HG03378 (cell line): Measurements from ENCODE around the gene ZDHHC21.

Experiments
- ATAC-seq: cut with Tn5 transposase; IDR thresholded peaks from one replicate; pipeline ENCODE4 v1.9.1; 2021; ENCODE audit warnings: mild to moderate bottlenecking, moderate library complexity; ENCODE audit not compliant: unreplicated experiment

The ZDHHC21 gene

DNA sequence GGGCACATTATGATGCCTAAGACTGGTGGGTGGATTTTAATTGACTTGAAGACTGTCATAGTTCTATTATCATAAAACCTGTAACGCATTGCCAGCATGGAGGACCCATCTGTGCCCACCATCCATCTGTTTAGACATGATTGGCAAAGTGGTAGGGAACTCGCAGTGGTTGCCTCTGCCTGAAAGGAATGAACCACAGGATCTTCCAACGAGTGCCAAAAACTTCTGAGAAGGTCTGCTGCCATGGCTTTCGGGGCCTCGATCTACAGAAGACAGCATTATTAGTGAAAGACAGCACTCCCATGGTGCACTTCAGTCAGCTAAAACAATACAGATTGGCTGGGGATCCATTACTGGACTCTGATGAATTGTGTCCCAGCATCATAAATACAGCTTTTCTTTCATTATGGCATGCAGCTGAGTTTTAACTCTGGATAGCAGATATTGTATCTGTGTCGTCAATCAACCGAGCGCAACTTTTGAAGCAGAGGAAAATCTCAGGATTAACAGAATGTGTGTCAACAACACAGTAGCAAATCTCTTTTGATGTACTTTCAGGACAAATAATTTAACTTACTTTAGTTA is 74.3 kb downstream of the ZDHHC21 start:
- no peak for ATAC-seq

DNA sequence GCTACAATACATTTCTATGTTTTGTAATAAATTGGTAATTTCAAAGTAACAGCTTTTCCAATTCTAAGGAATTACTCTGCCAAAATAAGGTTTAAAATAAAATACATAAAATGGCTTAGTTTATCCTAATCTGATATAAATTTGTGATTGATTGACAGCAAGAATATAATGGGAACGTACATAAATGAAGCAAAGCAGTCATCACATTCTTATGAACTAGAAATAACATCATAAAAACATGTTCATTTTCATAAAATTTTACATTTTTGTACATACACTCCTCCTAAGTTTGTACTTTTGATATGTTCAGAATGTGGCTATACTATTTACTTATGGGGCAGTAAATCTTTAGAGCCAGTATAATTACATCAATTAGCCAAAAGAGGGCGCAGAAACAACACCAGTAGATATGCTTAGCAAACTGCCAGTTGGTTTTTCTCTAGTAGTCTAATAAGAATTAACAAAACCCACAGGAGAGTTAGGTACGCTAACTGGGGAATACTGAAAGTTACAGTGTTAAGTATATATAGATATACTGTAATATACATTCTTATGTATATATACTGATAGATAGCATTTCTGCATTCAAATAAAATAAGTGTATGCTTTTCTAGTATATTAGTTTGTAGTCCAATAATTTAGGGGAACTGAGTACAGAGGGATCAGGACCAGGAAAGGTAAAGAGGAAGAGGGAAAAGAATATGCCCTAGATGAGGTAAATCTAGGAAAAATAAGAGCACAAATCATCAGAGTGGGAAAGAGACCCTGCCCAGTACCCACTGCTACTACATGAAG is 76.8 kb downstream of the ZDHHC21 start:
- ATAC-seq: peak; percentile 89

DNA sequence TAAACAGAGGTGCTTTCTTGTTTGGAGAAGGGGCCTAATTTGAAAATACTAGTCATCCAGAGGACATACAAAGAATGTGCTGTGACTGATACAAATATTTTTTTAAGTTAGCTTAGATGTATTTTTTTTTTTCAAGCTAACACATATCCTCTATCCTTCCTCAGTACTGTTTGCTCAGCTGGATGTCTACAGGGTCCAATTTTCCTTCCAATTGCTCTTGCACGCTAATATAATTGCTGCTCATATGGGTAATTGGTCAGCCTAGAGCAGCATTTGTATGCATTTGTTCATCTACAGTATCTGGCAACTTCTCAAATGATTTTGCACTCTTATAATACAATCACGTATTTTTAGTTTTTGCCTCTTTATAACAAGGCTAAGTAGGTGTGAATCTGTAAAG is 84.7 kb downstream of the ZDHHC21 start:
- no peak for ATAC-seq

DNA sequence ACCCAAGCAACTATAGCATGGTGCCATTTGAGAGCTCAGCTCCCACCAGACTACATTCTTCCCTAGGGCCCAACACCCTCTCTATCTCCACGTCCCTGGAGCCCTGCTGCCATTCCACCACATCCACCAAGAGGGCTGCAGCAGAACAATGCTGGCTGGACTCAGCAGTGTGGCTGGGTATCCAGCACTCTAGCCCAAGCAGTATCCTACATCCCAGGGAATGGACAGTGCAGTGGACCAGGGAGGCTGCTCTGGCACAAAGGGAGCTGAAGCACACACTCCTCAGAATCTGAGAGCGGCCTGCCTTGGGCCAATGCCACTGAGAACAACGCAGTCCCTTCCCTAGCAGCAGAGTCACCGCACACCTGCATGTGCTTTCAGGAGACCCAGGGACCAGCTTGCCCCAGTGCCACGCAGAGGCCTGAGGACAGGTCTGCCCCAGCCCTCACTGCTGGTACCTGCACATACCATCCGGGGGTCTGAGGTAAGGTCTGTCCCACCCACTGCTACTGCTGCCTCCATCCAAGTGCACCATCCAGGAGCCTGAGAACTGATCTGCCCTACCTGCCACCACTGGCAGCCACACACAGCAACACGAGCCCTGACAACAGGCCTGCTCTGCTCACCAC is 95.9 kb downstream of the ZDHHC21 start:
- no peak for ATAC-seq

DNA sequence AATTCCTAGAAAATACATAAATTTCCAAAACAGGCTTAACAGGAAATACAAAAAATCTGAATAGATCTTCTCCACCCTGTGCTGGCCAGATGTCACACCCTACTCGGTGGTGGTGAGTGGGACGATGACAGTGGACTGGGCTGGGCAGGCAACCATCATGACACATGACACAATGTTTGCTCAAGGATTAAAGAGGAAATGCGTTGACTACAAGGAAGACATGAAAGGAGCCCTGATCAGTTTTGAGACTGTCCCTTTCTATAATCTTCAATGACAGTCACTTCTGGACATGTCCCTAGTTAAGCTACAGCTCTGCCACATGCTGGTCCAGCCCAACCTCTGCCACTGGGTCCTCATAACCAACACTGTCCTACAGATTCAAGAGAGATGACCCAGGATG is 99.8 kb downstream of the ZDHHC21 start:
- ATAC-seq: no peak

DNA sequence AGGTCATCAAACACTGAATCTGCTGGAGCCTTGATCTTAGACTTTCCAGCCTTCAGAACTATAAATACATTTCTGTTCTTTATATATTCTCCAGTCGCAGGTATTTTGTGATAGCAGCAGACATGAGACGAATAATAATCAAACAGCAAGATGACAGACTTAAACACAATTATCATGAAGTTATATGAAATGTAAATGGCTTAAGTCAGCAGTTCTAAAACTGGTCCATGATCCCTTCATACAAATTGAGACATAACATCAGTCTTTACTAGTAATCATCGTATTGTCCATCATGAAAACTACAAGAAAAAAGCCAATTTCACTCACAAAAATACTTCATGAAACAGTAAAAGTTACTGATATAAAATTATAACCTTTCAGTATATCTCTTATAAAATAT is 101.8 kb downstream of the ZDHHC21 start:
- no peak for ATAC-seq

DNA sequence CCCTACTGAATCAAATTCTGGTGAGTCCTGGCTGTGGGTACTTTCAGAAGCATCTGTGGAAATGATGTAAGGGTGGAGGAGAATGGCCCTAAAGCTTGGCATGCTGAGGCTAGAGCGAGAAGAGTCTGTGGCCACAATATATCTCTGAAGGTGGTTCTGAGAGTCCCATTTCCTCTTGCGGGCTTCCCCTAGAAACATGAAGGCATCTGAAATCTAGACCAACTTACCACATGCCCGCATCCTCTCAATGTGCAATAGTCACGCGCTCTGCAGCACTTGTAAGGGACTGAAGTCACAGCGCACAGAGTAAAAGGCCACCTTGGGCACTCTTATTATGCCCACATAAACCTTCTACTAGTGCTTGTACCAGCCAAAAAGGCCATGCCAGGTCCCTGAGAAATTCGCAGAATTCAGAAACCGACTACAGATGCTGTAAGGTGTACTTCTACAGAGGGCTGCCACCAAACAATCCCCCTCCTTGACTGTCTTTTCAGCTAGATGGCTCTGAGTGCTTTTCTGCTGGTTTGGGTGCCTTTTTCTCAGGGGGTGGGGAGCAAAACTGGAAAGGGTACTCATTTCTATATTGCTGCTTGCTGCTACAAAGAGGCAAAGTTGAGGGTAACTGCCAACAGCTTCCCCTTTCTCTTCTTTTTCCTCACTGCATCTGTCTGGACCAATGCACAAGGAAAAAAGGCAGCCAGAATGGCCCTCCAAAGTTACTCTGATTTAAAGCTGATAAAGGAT is 107.3 kb downstream of the ZDHHC21 start:
- peak; percentile 100 for ATAC-seq

DNA sequence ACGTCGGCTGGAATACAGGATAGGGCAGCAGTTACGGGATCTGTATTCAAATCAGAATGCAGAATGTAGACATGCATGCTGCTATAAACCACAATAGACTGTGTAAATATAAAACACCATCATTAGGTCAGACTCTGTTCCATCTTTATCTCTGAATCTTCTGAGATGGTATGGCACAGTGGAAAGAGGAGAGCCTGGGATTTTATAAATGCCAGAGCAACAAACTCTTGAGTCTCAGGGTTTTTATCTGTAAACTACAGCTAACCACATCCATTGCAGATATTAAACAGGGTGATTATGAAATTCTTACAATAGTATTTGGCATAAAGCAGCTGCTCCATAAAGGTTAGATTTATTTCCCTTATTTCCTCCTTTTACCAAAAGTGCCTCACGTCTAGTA is 108.7 kb downstream of the ZDHHC21 start:
- no peak for ATAC-seq

DNA sequence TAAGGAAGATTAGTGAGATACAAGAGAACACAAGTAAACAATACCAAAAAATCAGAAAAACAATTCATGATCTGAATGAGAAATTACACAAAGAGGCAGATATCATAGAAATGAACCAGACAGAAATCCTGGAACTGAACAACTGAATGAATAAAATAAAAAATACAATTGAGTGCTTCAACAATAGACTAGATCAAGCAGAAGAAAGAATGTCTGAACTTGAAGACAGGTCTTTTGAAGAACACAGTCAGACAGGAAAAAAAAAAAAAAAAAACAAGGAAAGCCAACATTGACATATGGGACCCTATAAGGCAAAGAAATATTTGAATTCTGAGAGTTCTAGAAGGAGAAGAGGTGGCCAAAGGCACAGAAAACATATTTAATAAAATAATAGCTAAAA is 115.2 kb downstream of the ZDHHC21 start:
- ATAC-seq: no peak

DNA sequence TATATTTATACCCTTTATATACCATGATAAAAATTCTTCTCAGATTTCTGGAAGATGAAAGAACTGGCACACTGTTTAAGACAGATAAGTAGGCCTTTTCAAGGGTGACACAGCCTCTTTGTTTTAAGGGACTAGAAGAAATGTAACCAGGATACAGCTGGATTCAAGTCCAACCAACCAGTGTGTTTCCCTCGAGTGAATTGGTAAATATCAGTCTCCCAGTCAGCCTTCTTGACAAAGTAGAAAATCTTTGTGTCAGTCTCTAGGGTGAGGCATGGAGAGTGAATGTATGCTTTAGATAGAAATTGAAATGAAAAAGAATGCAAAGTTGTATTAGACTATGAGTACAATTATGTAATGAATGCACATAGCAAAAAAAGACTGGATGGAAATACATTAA is 119.1 kb downstream of the ZDHHC21 start:
- ATAC-seq: no peak

DNA sequence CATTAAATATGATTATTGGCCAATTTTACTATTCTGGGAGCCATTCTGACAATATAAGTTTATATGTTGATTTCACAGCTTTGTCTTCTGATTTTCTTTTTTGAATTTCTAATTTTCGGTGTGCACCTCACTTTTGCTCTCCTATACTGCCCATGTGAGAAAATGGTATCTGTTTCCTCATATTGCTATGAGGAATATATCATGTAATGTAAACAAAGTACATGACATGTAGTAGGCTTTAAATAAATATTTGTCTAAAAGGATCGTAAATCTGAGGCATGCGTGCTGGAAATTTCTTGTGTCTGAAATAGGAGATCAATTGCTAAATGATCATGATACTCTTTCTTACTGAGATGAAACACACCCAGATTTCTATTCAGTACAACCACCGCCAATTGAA is 119.9 kb downstream of the ZDHHC21 start:
- ATAC-seq: no peak

DNA sequence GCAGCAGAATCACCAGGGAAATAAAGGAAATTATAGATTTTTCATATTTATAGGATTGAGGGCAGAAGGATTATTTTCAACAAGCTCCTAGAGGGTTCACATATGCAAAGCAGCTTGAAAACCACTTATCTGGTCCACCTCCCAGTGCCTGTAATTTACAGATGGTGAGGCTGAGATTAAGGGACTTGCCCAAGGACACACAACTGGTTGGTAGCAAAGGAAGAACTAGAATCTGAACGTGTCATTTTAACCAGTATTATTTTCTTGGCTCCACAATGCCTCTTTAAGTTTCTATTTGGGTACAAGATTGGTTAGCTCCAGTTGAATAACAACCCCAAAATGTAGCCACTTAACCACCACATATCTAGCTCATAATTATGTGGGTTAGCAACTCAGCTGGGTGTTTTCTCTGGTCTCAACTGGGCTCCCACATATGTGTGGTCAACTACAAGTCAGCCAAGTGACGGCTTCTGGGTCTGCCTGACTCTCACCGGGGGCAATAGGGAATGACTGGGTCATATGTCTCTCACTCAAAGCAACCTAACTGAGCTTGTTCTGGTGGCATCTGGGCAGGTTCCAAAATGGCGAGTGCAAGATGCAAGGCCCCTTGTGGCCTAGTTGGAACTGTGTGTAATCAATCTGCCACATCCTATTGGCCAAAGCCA is 127.7 kb downstream of the ZDHHC21 start:
- ATAC-seq: no peak

DNA sequence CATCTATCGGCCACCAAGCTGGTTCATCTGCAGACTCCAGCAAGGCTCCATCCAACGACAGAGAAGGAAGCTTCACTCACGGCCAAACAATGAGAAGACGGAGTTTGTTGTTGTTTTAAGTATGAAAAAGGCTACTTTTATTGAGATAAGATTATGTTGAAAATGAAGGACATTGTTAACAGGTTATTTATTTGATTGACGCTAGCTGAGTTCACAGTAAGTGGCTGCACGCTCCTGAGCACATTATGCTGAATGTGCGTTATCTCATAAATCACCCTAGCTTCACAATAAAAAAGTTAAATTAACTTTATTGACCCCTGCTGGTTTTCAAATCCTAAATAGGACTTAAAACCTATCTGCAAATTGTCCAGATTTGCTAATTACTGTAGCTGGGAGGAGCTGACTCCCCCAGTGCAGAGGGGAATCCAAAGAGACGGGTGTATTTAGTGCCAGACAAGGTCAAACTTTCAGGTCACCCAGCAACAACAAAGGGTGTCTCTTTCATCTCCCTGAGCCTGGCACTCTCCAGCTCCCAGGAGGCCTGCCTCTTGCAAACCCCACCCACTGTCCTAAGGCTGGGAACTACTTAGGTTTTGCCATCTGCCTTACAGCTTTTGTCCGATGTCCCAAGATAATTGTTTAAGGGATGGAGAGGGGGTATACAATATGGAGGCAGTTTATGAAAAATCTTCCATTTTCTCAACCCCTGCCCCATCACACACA is 129.2 kb downstream of the ZDHHC21 start:
- ATAC-seq: no peak

DNA sequence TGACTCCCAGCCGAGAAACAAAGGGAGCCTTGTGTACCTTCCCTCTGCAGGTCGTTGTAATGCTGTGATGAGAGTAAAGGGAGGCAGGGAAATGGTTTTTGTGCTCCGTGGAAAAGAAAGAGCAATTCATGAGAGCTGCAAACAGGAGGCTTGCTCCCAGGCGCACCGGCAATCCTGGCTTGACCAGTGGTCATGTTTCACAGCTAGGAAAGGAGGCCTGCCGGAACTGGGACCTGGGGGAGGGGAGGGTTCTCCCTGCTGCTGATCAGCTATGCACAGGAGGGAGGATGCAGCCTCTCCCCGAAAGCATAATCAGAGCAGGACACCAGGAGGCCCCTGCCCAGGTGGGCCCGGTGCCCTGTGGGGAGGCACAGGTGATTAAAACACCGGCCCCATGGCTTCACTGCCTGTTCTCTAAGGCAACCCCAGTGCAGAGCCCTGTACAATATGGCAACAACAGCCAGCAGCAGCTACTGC is 131.3 kb downstream of the ZDHHC21 start:
- ATAC-seq: no peak
